GM11168 (cell line): ENCODE data around the gene ALDOC.

ENCODE experiments used
- in situ Hi-C: fragments of 300-500 bp; cut with MboI; formaldehyde crosslinking; loops from one replicate; pipeline ENCODE4 v1.12.0; 2022; ENCODE audit warnings: low sequenced_read_pairs; ENCODE audit not compliant: unreplicated experiment

The ALDOC gene

GRCh38 chr17:28553000-28553505 is 23.6 kb downstream of the ALDOC start:
- in situ Hi-C loops, result no loop called here

- in situ Hi-C loops, result no loop called here
Measured at GRCh38 chr17:28552176-28552999, 24.3 kb downstream of the ALDOC start, which contains the start of gene UNC119. Gene UNC119, minus strand, starts transcription at chr17:28552624. Its CDS starts 67 bp downstream, at chr17:28552557.

DNA sequence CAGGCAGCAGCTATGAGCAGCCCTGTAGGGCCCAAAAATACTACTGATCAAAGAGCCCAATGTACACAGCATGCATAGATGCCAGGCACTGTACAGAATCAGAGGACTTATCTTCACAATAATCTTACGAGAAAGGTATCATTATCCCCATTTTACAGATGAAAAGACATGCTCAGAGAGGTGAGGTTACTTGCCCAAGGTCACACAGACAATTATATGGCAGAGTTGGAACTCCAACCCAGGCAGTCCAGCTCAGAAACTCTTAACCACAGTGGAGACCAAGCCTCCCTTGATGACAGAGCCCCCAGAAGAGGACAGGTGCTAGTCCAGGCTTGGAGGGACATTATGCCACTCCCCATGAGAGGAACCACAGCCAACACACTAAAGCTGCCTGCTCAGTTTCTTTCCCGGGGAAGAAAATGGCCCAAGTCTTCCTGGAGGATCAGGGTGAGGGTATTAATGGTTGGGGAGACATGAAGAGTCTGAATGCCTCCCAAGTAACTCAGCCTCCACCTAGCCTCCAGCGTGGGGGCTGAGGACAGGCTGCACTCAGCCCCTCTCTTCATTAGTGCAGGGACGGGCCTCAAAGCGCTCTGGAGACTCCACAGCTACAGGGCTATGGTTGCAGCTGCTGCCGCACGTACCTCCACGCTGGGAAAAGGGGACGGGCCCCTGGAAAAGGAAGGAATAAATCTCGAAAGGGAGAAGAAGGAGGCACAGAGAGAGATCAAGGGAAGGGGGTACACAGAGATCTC is 25.1 kb downstream of the ALDOC start:
- in situ Hi-C loops, result no loop called here

GRCh38 chr17:28550858-28551257 is 25.8 kb downstream of the ALDOC start:
- in situ Hi-C loops, result no loop called here

GRCh38 chr17:28549236-28550132 is 27.2 kb downstream of the ALDOC start:
- in situ Hi-C loops, result loop anchor here (5.0 to 10.0 kb wide), 2 partner anchors 37 to 55 kb away; no protein-coding TSS in a partner anchor

- in situ Hi-C loops, result loop anchor here (5.0 to 10.0 kb wide), 2 partner anchors 36 to 54 kb away; no protein-coding TSS in a partner anchor
Measured at GRCh38 chr17:28548417-28549130, 28.1 kb downstream of the ALDOC start.

DNA sequence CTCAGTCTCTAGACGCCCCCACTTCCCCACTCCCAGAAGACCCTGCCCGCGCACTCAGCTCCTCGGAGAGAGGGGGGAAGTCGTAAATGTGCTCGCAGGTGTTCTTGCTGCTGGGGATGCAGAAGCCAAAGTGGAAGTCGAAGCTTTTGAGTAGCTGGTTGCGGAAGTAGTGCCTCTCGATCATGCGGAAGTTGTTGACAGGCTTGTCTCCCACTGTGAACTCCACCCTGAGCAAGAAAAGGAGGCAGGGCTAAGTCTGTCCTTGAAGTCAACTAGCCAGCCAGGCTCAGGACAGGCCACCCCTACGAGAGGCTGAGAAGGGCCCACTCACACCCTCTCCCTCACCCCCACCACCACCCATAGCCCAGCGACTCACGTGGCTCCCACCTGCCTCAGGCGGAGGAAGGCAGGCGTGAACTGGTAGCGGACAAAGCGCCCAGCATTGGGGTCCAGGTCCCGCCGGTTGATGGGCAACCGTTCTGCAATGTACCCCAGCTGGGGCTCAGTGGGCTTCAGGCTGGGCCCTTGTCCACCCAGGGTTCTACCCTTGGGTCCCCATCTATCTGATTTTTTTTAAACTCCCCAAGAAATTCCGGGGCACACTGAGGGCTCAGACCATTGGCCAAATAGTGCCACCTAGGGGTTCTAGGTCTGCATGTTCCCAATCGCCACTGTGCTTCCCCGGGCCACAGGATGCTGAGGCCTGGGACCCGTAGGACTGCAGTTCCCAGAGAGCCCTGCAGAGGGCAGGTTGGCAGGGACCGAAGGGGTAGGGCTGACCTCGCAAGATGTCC is 28.9 kb downstream of the ALDOC start:
- in situ Hi-C loops, result loop anchor here (5.0 to 10.0 kb wide), 2 partner anchors 36 to 53 kb away; no protein-coding TSS in a partner anchor

- in situ Hi-C loops, result loop anchor here (5.0 to 10.0 kb wide), 2 partner anchors 35 to 52 kb away; no protein-coding TSS in a partner anchor
Measured at GRCh38 chr17:28547096-28547622, 29.5 kb downstream of the ALDOC start.

DNA sequence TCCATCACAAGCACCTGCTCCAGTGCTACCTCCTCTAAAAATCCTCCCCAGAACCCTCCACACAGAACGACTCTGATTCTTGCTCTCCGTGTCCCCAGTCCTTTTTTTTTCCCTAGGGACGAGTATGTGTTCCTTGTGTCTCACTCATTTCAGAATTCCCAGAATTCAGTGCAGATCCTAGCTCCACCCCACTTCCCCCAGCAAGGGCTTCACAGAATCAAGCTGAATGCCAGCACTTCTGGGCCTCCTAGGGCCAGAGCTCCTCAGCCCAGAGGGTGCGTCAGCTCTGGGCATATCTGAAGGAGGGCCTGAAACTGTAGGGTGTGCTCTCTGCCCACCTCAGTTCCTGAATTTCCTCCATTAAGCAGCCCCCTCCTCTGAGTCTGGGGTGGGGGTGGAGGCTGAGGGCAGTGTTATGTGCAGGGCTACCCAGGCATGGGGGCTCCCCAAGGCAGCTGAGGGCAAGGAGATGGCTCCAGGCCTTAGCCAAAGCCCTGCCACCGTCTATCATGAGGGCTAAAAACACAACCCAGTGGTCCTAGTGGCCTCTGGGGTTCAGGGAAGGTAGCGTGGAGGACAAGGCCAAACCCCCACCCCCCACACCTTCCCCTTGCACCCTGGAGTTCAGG is 30.8 kb downstream of the ALDOC start:
- in situ Hi-C loops, result loop anchor here (5.0 to 10.0 kb wide), 2 partner anchors 34 to 51 kb away; no protein-coding TSS in a partner anchor

GRCh38 chr17:28545141-28545503 is 31.6 kb downstream of the ALDOC start:
- in situ Hi-C loops, result loop anchor here (5.0 to 10.0 kb wide), 2 partner anchors 33 to 50 kb away; no protein-coding TSS in a partner anchor

- in situ Hi-C loops, result loop anchor here (5.0 to 10.0 kb wide), 2 partner anchors 32 to 50 kb away; no protein-coding TSS in a partner anchor
Measured at GRCh38 chr17:28544402-28545140, 32.1 kb downstream of the ALDOC start.

GRCh38 chr17:28541439-28541838 is 35.3 kb downstream of the ALDOC start:
- in situ Hi-C loops, result loop anchor here (10.0 kb wide), 1 partner anchor 47 kb away; no protein-coding TSS in a partner anchor

- in situ Hi-C loops, result loop anchor here (10.0 kb wide), 1 partner anchor 45 kb away; no protein-coding TSS in a partner anchor
Measured at GRCh38 chr17:28540231-28540630, 36.5 kb downstream of the ALDOC start.

DNA sequence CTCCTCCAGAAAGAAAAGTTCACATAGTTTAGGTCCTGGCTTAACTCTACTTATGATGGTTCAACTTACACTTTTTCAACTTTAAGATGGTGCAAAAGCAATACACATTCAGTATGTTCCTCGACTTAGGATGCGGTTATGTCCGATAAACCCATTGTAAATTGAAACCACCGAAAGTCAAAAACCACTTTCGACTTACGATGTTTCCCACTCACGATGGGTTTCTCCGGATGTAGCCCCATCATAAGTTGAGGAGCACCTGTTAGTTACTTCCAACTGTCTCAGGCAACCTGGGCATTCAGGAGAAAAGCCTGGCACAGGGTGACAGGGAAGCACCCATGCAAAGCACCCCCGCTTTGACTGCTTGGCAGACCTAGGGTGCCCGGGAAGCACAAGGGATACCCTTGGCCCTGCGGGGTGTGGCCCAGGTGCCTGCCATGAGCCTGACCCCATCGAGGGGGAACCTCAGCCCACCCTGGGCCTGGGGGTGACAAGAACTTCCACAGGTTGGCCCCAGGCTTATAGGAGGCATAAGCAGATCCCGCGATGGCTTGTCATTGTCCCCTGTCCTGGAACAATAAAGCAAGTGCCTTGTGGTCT is 38.3 kb downstream of the ALDOC start:
- in situ Hi-C loops, result no loop called here

DNA sequence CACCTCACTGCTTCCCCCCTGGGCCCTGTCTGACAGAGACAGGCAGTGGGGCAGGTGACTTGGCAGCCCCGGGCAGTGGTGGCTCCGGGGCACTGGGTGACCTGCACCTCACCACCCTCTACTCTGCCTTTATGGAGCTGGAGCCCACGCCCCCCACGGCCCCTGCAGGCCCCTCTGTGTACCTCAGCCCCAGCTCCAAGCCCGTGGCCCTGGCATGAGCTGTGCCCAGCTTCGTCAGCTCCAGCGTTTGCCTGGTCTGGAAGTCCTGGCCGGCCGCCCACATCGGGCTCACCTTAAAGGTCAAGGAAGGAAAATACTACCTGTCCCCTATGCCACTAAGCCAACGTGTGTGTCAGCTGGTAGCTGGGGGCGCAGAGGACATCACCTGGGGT is 39.5 kb downstream of the ALDOC start:
- in situ Hi-C loops, result no loop called here

DNA sequence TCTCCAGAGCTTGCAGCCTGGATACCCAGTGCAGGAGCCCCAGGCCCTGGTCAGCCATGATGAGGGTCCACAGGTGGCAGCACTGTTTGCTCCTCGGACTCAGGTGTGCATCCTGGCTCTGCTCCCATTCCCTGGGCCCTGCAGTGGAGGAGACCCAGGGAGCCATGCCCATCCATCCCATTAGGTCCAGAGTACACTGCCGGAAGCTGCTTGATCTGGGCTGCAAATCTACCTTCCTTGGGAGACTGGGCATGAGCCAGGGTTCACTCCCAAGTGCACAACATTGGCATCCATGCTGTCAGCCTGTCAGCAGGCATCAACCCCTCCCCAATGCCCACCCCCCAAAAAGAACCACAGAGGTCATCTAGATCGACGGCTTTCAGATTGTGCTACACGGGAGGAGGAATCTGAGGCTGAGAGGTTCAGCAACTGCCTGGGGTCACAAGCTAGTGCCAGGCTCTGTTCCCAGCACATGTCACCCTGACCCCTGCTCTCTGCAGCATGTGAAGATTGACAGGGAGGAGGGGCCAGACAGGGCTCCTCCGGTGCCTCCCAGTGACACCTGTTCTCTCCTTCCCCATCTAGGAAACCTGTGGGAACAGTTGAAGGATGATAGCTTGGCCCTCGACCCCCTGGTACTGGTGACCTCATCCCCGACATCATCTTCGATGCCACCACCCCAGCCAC is 40.0 kb downstream of the ALDOC start:
- in situ Hi-C loops, result no loop called here
